ENCODE data around the gene GCC2. TPM values are rescaled to one million over a fixed set of nuclear protein-coding genes. Genes with fewer than 3 reads are reported as not detected.
"Not testable (repeated sequence)": the region's sequence is repeated elsewhere in the genome, so short reads cannot be mapped to it uniquely, and the experiment has no call there.

GCC2 gene
- total and polyA plus RNA-seq, 2 donors: 15.3 to 110 TPM

DNA sequence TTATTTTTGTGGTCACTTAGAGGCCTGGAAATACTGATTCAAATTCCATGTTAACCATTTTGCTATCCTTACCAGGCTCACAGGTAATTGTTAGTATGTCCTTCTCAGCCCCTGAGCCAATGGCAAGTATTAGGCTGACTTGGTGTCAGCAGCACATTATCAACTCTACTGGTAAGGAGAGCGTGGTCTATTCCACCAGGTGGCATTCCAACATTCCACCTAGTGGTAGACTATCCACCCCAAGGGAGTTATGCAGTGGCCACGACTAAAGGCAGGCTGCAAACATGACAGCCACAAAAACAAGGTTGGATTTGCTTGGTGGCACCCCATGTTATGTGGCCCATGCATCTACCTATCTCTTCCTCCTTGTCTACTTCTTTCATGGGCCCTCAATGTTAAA, 31.8 kb upstream of the GCC2 start:
- DNase-seq (ENCODE audit: extremely low spot score): no peak
- Histone ChIP-seq H3K4me1 (ENCODE audit: insufficient read depth) (no peaks in the 10 kb centered on the region), H3K27ac (ENCODE audit: low read depth) (no peak overlapping the region), H3K4me3 (ENCODE audit: low read depth, low read length) (no peak overlapping the region), H3K36me3 (ENCODE audit: insufficient read depth) (no peaks in the 10 kb centered on the region)
- 81% methylated on average over 2 of the region's 2 CpGs for WGBS

DNA sequence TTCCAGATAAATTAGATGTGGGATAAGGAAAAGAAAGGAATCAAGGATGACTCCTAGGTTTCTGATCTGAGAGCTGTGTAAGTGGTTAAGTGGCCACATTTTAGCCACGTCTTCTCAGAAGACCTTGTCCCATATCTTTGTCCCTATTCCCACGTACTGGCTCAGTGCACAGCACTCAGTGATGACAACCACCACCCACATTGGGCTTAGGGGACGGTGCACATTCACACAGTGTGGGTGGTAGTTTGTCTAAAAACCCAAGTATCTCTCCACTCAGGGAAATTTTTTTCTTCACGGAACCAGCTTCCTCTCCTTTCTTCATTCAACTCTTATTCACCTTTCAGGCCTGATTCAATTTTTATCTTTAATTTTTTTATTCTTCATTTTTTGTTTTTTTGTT, 30.6 kb upstream of the GCC2 start:
- H3K4me3 ChIP-seq (ENCODE audit: low read depth, low read length): no peak overlapping the region
- no peak for DNase-seq (ENCODE audit: extremely low spot score)
- H3K4me1 ChIP-seq (ENCODE audit: insufficient read depth): no peaks in the 10 kb centered on the region
- H3K36me3 ChIP-seq (ENCODE audit: insufficient read depth): no peaks in the 10 kb centered on the region
- WGBS: 82% methylated on average over 4 of the region's 4 CpGs
- no peak overlapping the region for H3K27ac ChIP-seq (ENCODE audit: low read depth)

DNA sequence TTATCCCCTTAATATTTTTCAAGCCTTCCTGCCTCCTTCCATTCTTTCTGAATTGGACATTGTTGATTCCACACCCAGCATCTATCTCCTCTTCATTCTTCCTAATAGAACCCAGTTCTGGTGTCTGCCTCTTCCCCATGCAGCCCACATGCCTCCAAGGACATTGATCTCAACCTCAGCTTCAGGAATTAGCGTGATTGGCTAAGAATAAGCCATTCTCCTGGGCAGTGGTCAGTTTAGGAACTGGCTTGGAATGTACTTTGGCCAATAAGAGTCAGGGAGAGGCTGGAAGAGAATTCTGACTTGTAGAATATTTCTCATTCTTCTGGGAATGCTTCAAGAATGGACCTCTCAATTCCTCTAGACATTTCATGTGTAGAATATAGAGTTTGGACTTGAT, 25.9 kb upstream of the GCC2 start:
- Histone ChIP-seq H3K27ac (ENCODE audit: low read depth) (no peak overlapping the region), H3K4me1 (ENCODE audit: insufficient read depth) (no peaks in the 10 kb centered on the region), H3K36me3 (ENCODE audit: insufficient read depth) (no peaks in the 10 kb centered on the region), H3K4me3 (ENCODE audit: low read depth, low read length) (no peak overlapping the region)
- WGBS: 86% methylated on average over 1 of the region's 1 CpG
- no peak for DNase-seq (ENCODE audit: extremely low spot score)

DNA sequence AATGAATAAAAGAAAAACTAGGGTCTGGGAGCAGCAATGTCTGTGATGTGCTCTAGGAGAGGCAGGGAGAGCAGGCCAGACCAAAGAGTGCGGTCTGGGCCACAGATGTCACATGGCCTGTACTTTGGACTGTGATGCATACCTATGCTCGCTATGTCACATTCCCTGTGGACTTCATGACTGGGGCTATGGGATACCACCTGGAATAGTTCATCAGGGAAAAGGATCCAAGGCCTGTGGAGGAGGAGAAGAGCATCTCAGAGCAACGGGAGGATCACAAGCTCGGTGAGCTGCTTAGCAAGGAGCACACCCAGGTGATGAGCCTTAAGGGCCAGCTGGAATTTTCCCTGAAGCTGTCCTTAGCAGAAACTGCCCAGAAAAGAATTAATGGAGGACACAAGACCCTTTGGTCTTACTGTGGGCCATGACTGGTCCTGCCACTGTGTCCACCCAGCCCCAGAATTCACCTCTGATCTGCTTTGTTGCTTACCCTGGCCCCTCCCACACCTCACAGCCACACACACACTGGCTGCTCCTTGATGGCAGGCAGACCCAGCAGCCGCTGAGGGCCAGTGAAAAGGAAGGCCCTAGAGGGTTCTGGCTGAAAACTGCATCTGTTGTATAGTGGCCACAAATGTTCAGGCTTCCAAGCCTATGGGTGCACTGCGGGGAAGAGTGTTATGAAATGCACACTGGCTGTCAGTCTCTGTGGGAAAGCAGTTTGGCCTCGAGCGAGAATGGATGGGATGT, 25.3 kb upstream of the GCC2 start:
- no peak overlapping the region for H3K4me3 ChIP-seq (ENCODE audit: low read depth, low read length)
- 90% methylated on average over 8 of the region's 8 CpGs for WGBS
- H3K27ac ChIP-seq (ENCODE audit: low read depth): no peak overlapping the region
- DNase-seq (ENCODE audit: extremely low spot score): no peak
- no peaks in the 10 kb centered on the region for H3K4me1 ChIP-seq (ENCODE audit: insufficient read depth)
- no peaks in the 10 kb centered on the region for H3K36me3 ChIP-seq (ENCODE audit: insufficient read depth)

DNA sequence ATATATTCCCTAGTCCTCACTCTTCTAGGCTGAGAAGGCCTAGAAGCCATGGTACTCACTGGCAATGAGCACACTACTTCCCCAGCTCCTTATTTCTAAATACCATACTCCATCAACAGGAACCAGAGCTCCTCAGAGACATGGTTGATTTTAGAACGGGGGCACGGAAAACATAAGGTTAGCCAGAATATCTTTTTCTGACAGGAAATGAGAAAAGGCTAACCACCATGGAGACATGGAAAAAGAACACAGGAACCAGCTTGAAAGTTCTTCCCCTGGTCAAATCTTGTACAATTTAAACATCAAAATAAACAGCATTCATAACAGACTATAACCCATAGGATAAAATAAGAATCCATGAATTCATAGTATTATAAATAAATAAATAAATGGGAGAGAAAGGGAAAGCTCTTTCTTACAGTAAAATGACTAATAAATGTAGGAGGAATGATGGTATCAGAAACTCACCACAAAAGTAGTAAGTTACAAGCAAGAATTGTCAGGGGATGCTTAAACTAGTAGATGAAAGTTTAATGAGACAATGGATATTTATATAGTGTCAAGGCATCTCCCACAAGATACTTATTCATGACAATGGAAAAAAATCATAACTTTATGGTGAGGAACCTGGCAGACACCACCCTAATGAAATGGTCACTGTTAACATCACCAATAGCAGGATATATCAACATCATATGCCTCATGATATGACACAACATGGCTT, 20.6 kb upstream of the GCC2 start:
- 71% methylated on average over 2 of the region's 2 CpGs for WGBS
- H3K27ac ChIP-seq (ENCODE audit: low read depth): no peak overlapping the region
- no peak for DNase-seq (ENCODE audit: extremely low spot score)
- no peak overlapping the region for H3K4me3 ChIP-seq (ENCODE audit: low read depth, low read length)
- H3K36me3 ChIP-seq (ENCODE audit: insufficient read depth): no peaks in the 10 kb centered on the region
- H3K4me1 ChIP-seq (ENCODE audit: insufficient read depth): no peaks in the 10 kb centered on the region

DNA sequence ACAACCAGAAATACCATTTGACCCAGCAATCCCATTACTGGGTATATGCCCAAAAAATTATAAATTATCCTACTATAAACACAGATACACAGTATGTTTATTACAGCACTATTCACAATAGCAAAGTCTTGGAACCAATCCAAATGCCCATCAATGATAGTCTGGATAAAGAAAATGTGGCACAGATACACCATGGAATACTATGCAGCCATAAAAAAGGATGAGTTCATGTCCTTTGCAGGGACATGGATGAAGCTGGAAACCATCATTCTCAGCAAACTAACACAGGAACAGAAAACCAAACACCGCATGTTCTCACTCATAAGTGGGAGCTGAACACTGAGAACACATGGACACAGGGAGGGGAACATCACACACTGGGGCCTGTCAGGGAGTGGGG, 13.4 kb upstream of the GCC2 start:
- not testable (repeated sequence) for H3K27ac ChIP-seq (ENCODE audit: low read depth); H3K4me1 ChIP-seq (ENCODE audit: insufficient read depth); H3K36me3 ChIP-seq (ENCODE audit: insufficient read depth); H3K4me3 ChIP-seq (ENCODE audit: low read depth, low read length); DNase-seq (ENCODE audit: extremely low spot score)
- WGBS: 96% methylated on average over 1 of the region's 1 CpG

DNA sequence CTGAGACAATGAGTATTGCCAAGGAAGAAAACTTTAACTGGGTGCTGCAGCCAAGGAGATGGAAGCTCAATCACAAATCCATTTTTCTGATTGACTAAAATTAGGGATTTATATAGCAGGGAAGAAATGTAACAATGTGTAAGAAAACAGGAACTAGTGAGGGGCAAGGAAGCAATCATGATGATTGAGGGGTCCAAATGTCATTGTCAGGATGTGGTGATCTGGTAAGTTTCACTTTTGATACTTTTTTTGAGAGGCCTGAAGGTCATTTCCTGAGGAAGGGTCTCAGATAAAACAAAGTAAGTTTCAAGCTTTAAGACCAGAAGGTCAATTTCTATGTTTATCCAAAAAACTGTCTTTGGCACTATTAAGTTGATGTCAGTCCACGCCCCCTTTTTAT, 12.0 kb upstream of the GCC2 start:
- 70% methylated on average over 1 of the region's 1 CpG for WGBS
- no peak for DNase-seq (ENCODE audit: extremely low spot score)
- Histone ChIP-seq H3K4me3 (ENCODE audit: low read depth, low read length) (no peak overlapping the region), H3K4me1 (ENCODE audit: insufficient read depth) (no peaks in the 10 kb centered on the region), H3K36me3 (ENCODE audit: insufficient read depth) (no peaks in the 10 kb centered on the region), H3K27ac (ENCODE audit: low read depth) (no peak overlapping the region)

DNA sequence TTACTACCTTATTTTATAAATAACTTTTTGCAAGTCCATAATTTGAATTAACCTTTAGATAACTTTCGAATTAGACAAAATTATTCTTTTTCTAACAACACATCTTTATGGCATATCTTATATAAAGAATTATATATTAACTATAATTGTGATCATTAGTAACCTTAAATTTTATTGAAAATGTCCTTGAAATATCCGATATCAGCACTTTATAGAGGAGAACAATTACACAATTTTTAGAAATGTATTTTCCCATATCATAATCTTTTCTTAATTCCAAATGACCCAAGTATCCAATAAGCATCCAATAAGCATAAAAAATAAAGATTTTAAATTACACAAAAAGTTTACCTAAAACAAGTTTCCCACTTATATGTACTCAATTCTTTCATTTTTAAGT, 7.3 kb upstream of the GCC2 start:
- 93% methylated on average over 2 of the region's 2 CpGs for WGBS
- no peaks in the 10 kb centered on the region for H3K4me1 ChIP-seq (ENCODE audit: insufficient read depth)
- H3K27ac ChIP-seq (ENCODE audit: low read depth): no peak overlapping the region
- no peak overlapping the region for H3K4me3 ChIP-seq (ENCODE audit: low read depth, low read length)
- H3K36me3 ChIP-seq (ENCODE audit: insufficient read depth): no peaks in the 10 kb centered on the region
- DNase-seq (ENCODE audit: extremely low spot score): no peak

DNA sequence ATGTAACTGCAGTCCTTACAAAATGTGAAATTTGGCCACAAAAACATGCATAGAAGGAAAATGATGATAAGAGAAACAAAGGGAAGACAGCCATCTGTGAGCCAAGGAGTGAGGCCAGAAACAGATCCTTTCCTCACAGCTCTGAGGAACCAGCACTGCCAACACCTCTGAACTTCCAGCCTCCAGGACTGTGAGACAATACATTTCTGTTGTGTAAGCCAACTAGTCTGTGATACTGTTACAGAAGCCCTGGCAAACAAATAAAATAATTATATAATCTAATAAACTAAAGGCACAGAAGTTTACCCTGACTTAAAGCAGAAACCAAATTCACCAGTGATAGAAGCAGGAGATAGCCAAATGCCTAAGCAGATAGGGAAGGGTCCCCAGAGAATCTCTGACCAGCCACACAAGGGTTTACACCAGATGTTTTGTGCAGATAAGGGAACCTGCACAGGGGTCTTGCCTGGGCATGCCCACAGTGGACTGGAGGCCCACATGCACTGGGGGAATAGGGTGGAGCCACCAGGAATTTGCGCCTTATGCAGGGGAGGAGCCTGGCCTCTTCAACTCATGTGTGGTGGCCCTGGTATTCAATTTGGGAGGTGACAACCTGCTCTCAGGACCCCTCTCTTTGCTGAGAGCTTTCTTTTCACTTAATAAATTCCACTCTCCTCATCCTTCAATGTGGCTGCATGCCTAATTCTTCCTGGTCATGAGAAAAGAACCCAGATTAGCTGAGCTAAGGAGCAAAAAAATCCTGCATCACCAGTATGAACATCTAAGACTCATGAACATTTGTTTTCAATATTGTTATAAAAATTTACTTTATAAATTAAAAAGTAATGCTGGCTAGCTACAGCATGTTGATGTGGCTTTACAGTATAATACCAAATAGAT, 3.8 kb upstream of the GCC2 start:
- no peak for DNase-seq (ENCODE audit: extremely low spot score)
- 89% methylated on average over 1 of the region's 1 CpG for WGBS
- H3K27ac ChIP-seq (ENCODE audit: low read depth): no peak overlapping the region
- H3K36me3 ChIP-seq (ENCODE audit: insufficient read depth): no peaks in the 10 kb centered on the region
- H3K4me1 ChIP-seq (ENCODE audit: insufficient read depth): no peaks in the 10 kb centered on the region
- no peak overlapping the region for H3K4me3 ChIP-seq (ENCODE audit: low read depth, low read length)

DNA sequence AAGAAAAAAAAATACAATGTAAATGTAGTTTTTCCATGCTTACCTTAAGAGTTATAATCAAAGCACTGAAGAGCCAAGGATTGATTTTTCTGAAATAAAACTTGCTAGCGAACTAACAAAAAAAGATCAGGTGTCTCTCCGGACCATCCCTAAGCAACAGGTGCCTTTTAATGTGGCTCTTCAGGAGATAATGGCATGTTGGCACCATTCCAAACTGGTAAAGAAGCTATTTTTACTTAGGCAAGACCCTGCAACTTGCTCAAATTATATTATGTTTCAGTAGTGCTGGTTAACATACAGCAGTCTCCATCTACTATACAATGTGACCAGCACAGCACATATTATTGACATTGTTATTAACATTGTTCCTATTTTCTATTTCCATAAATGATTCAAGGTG, 2.3 kb upstream of the GCC2 start:
- Histone ChIP-seq H3K36me3 (ENCODE audit: insufficient read depth) (no peaks in the 10 kb centered on the region), H3K27ac (ENCODE audit: low read depth) (no peak overlapping the region), H3K4me3 (ENCODE audit: low read depth, low read length) (no peak overlapping the region), H3K4me1 (ENCODE audit: insufficient read depth) (no peaks in the 10 kb centered on the region)
- no peak for DNase-seq (ENCODE audit: extremely low spot score)
- 91% methylated on average over 2 of the region's 2 CpGs for WGBS

DNA sequence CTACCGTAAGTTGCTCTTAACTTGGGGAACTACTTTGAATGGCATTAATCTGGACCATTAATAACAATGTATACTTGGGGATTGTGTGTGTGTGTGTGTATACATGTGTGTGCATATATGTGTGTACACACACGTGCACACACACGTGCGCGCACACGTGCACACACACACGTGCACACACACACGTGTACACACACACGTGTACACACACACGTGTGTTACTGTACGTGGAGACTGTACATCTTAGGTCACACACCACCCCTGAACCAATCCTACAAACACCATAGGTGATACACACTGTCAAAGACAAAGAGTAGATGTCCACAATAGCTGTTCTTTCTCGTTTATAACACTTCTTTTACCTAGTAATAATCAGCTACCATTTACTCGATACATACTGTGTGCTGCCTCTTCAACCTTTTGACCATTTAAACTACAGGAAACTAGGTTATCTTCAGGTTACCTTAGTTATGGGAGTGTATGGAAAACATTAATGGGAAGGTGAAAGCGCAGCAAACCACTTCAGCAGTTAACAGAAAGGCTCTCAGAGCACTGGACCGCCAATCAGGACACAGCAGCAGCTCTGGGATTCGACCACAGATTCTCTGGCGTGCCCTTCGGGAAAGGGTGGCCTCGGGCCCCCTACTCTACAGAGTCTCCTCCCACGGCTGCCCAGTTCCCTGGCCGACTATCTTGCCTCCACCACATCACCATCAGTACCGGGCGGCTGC, 894 bp upstream of the GCC2 start:
- WGBS: 44% methylated on average over 23 of the region's 23 CpGs
- peak overlapping the region; percentile 84 for H3K4me3 ChIP-seq (ENCODE audit: low read depth, low read length)
- H3K27ac ChIP-seq (ENCODE audit: low read depth): no peak overlapping the region
- H3K36me3 ChIP-seq (ENCODE audit: insufficient read depth): peaks cover 4% of the 10 kb centered on the region
- H3K4me1 ChIP-seq (ENCODE audit: insufficient read depth): no peaks in the 10 kb centered on the region
- no peak for DNase-seq (ENCODE audit: extremely low spot score)

DNA sequence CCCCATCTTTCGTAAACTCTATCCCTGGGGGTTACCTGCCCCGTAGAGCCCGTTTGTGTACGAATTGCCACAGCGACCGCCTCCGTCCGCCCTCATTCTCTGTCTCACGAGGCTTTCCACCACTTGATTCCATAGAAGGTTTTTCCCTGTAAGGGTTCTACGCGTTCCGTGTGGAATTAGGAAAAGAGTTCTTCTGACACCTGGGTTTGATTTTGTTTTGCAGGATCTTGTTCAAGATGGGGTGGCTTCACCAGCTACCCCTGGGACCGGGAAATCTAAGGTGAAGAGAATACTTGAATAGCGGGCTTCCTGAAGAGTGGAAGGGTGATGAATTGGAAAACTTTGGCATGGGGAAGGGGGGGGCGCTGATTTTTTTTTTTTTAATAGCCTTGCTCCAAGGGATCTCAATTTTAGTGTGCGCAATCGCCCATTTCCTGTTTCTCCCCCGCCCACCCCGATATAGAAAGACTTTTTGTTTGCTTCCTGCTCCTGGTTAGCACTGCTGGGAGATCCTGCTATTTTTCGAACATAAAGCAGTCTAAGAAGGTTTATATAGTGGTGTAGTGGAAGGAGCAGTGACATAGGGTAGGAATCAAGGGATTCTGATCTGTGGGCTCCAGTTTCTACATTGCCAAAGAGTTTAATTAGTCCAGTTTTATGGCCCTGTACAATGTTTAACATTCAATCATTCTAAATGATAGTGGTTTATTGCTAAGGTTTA, 564 bp downstream of the GCC2 start:
- H3K4me1 ChIP-seq (ENCODE audit: insufficient read depth): no peaks in the 10 kb centered on the region
- H3K4me3 ChIP-seq (ENCODE audit: low read depth, low read length): peak overlapping the region; percentile 84
- DNase-seq (ENCODE audit: extremely low spot score): peak; percentile 45
- under 1% methylated on average over 20 of the region's 20 CpGs for WGBS
- H3K27ac ChIP-seq (ENCODE audit: low read depth): peak overlapping the region; percentile 93
- H3K36me3 ChIP-seq (ENCODE audit: insufficient read depth): peaks cover 5% of the 10 kb centered on the region

DNA sequence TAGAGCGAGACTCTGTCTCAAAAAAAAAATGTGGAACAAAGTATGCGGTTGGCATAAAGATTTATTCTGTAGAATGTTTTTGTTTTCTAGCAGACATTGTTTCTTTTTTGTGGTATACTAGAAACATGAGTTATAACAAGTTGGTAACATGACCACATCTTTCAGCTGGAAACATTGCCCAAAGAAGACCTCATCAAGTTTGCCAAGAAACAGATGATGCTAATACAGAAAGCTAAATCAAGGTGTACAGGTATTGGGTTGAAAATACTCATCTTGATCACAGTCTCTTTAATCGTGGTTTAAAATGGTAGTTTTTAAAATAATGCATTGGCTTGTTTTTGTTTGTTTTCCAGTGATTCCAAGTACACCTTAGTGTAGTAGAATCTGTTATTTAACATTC, 1.9 kb downstream of the GCC2 start:
- no peak overlapping the region for H3K4me3 ChIP-seq (ENCODE audit: low read depth, low read length)
- no peak overlapping the region for H3K27ac ChIP-seq (ENCODE audit: low read depth)
- H3K4me1 ChIP-seq (ENCODE audit: insufficient read depth): no peaks in the 10 kb centered on the region
- WGBS: 93% methylated on average over 3 of the region's 3 CpGs
- DNase-seq (ENCODE audit: extremely low spot score): no peak
- H3K36me3 ChIP-seq (ENCODE audit: insufficient read depth): peaks cover 5% of the 10 kb centered on the region

All from urinary bladder (tissue), 4 donors.